Panc1 (cell line): ENCODE measurements around the gene VARS1. TPM values are rescaled to one million over a fixed set of nuclear protein-coding genes. Genes with fewer than 3 reads are reported as not detected.
A peak's percentile ranks its signal among the peaks of the same experiment; 100 is the strongest.
"Not testable (repeated sequence)": the region's sequence is repeated elsewhere in the genome, so short reads cannot be mapped to it uniquely, and the experiment has no call there.

Experiments
- ATAC-seq: fragments of 200-7000 bp; cut with Tn5 transposase; 2 replicates; pipeline ENCODE4 v1.9.1; 2020; ENCODE audit warnings: mild to moderate bottlenecking, moderate library complexity
- BruUV-seq: library from RNA; stranded (reverse); fragments of 400-500 nt; replicated peaks from 2 replicates; lab custom pipeline; 2021; lab: Mats Ljungman, UMichigan
- CTCF ChIA-PET: fragments of 300-600 bp; sonication (Branson Sonifier 250); formaldehyde crosslinking; loops from one replicate; lab custom pipeline; 2022; ENCODE audit warnings: antibody characterized with exemption; lab: Charles Lee
- POLR2A ChIA-PET: fragments of 300-600 bp; sonication (Branson Sonifier 250); formaldehyde crosslinking; loops from one replicate; lab custom pipeline; 2022; ENCODE audit warnings: antibody characterized with exemption; lab: Charles Lee
- DNase-seq: peaks from one replicate; pipeline ENCODE4 v3.0.0-alpha.2; 2010; ENCODE audit warnings: low read depth, low spot score
- H3K27ac ChIP-seq: 2 replicates; pipeline ENCODE4 v1.5.1; 2011; ENCODE audit warnings: mild to moderate bottlenecking, low read length, inconsistent platforms
- H3K27me3 ChIP-seq: fragments of 200-500 bp; sonication (Bioruptor generic); 2 replicates; pipeline ENCODE4 v1.6.0; 2014; ENCODE audit warnings: low read length, inconsistent platforms; ENCODE audit not compliant: control insufficient read depth, insufficient read depth
- H3K36me3 ChIP-seq: fragments of 200-500 bp; sonication (Bioruptor generic); 2 replicates; pipeline ENCODE4 v1.5.1; 2014; ENCODE audit warnings: inconsistent platforms, mild to moderate bottlenecking, low read length, moderate library complexity; ENCODE audit not compliant: control insufficient read depth, insufficient read depth
- H3K4me1 ChIP-seq: 2 replicates; pipeline ENCODE4 v1.5.1; 2011; ENCODE audit warnings: inconsistent platforms, mild to moderate bottlenecking, low read length, moderate library complexity; ENCODE audit not compliant: control insufficient read depth, insufficient read depth
- H3K4me3 ChIP-seq, 2 experiments: 2 replicates each; pipeline ENCODE4 v1.5.1; 2011 to 2012; ENCODE audit warnings: low read depth in 2 of 2, low read length in 2 of 2, mild to moderate bottlenecking in 2 of 2, inconsistent platforms in 1 of 2, moderate library complexity in 1 of 2
- H3K9me3 ChIP-seq: fragments of 200-500 bp; sonication (Bioruptor generic); 2 replicates; pipeline ENCODE4 v1.5.1; 2014; ENCODE audit warnings: low read depth, mild to moderate bottlenecking, inconsistent platforms, low read length, moderate library complexity; ENCODE audit not compliant: control insufficient read depth, insufficient read depth
- POLR2AphosphoS5 ChIP-seq: IDR thresholded peaks from 2 replicates; pipeline ENCODE4 v1.6.1; 2012; ENCODE audit warnings: mild to moderate bottlenecking, low read depth, low read length, moderate library complexity
- SIN3A ChIP-seq: IDR thresholded peaks from 2 replicates; pipeline ENCODE4 v1.6.1; 2012; ENCODE audit warnings: low read depth, mild to moderate bottlenecking, low read length, moderate library complexity, borderline replicate concordance; ENCODE audit not compliant: insufficient read depth
- TCF7L2 ChIP-seq: IDR thresholded peaks from 2 replicates; pipeline ENCODE4 v1.6.1; 2011; ENCODE audit warnings: mild to moderate bottlenecking, low read depth, low read length, inconsistent platforms
- in situ Hi-C: cut with HindIII; loops from 2 replicates; pipeline ENCODE4 v1.10.0; 2016; ENCODE audit warnings: low sequenced_read_pairs, low pct_unique_long_range_greater_than_20kb
- intact Hi-C: fragments of 100-400 bp; cut with micrococcal nuclease; formaldehyde crosslinking; loops from one replicate; pipeline ENCODE4 v1.10.0; 2022; ENCODE audit not compliant: unreplicated experiment
- total RNA-seq: library from RNA; stranded (reverse); gene quantifications from one replicate; pipeline ENCODE4 v1.2.1, GENCODE V29; 2021; ENCODE audit not compliant: unreplicated experiment
- TF ChIP-seq, protein P1 (sequence below): fragments of 450-650 bp; IDR thresholded peaks from 2 replicates; pipeline ENCODE4 v1.5.1; 2017; ENCODE audit warnings: mild to moderate bottlenecking
- TF ChIP-seq, protein P2 (sequence below), 2 experiments: IDR thresholded peaks; 2 replicates each; pipeline ENCODE4 v1.6.1; 2011 to 2012; ENCODE audit warnings: low read depth in 2 of 2, control low read depth in 1 of 2, low read length in 1 of 2, mild to moderate bottlenecking in 1 of 2, moderate library complexity in 1 of 2; ENCODE audit not compliant: insufficient read depth in 1 of 2

VARS1 gene
- total RNA-seq, 1 experiment from 2014 or later, result 229 TPM

DNA sequence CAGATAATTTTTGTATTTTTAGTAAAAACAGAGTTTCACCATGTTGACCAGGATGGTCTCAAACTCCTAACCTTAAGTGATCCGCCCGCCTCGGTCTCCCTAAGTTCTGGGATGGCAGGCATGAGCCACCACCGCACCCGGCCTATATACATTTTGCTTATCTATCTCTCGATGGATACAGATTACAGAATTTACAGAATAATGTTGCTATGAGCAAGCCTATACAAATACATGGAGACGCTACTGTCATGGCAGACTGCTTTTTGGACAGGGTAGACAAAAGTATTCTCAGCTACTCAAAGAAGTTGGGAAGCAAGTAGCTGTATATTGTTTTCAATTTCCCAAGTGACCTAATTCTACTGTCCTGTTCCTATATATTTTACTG is 17.9 kb upstream of the VARS1 start:
- POLR2A ChIA-PET, result no interaction called here

DNA sequence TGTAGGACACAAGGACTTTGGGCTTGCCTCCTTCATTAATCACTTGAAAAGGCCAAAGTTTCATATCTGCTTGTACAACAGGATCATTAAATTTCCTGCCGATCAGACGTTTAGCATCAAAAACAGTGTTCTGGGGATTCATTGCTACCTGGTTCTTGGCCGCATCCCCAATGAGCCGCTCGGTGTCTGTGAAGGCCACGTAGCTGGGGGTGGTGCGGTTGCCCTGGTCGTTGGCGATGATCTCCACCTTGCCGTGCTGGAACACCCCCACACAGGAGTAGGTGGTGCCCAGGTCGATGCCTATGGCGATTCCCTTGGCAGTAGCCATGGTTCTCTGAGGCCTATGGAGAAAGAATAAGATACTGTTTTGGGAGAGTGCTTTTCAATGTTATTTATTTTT is 16.1 kb upstream of the VARS1 start:
- DNase-seq, result no peak
- ChIA-PET CTCF (interaction anchor here (0.5 kb wide), 1 partner anchor 19 kb away, joined by 10 read pairs; no protein-coding TSS in a partner anchor), POLR2A (interaction anchor here (0.6 kb wide), 1 partner anchor 80 kb away, joined by 3 read pairs; no protein-coding TSS in a partner anchor)
- no peaks in the 10 kb centered on the region for H3K9me3 ChIP-seq
- BruUV-seq, result no TSS peak
- intact Hi-C loops, result no loop called here
- H3K4me3 ChIP-seq, result no peak overlapping the region
- in situ Hi-C loops, result no loop called here
- H3K27ac ChIP-seq, result no peak overlapping the region
- H3K4me1 ChIP-seq, result peaks cover 8% of the 10 kb centered on the region; the same call in 1 of the 2 replicates
- no peaks in the 10 kb centered on the region for H3K36me3 ChIP-seq
- no peaks in the 10 kb centered on the region for H3K27me3 ChIP-seq
- no peak for ATAC-seq
- TF ChIP-seq TCF7L2 (no peak), POLR2AphosphoS5 (no peak)
- TF ChIP-seq, protein P1, sequence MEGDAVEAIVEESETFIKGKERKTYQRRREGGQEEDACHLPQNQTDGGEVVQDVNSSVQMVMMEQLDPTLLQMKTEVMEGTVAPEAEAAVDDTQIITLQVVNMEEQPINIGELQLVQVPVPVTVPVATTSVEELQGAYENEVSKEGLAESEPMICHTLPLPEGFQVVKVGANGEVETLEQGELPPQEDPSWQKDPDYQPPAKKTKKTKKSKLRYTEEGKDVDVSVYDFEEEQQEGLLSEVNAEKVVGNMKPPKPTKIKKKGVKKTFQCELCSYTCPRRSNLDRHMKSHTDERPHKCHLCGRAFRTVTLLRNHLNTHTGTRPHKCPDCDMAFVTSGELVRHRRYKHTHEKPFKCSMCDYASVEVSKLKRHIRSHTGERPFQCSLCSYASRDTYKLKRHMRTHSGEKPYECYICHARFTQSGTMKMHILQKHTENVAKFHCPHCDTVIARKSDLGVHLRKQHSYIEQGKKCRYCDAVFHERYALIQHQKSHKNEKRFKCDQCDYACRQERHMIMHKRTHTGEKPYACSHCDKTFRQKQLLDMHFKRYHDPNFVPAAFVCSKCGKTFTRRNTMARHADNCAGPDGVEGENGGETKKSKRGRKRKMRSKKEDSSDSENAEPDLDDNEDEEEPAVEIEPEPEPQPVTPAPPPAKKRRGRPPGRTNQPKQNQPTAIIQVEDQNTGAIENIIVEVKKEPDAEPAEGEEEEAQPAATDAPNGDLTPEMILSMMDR, result no peak

More for the DNA sequence above, 17.9 kb upstream of the VARS1 start:
- ATAC-seq, result no peak
- no peaks in the 10 kb centered on the region for H3K27me3 ChIP-seq
- H3K36me3 ChIP-seq, result no peaks in the 10 kb centered on the region
- TF ChIP-seq, protein P2, sequence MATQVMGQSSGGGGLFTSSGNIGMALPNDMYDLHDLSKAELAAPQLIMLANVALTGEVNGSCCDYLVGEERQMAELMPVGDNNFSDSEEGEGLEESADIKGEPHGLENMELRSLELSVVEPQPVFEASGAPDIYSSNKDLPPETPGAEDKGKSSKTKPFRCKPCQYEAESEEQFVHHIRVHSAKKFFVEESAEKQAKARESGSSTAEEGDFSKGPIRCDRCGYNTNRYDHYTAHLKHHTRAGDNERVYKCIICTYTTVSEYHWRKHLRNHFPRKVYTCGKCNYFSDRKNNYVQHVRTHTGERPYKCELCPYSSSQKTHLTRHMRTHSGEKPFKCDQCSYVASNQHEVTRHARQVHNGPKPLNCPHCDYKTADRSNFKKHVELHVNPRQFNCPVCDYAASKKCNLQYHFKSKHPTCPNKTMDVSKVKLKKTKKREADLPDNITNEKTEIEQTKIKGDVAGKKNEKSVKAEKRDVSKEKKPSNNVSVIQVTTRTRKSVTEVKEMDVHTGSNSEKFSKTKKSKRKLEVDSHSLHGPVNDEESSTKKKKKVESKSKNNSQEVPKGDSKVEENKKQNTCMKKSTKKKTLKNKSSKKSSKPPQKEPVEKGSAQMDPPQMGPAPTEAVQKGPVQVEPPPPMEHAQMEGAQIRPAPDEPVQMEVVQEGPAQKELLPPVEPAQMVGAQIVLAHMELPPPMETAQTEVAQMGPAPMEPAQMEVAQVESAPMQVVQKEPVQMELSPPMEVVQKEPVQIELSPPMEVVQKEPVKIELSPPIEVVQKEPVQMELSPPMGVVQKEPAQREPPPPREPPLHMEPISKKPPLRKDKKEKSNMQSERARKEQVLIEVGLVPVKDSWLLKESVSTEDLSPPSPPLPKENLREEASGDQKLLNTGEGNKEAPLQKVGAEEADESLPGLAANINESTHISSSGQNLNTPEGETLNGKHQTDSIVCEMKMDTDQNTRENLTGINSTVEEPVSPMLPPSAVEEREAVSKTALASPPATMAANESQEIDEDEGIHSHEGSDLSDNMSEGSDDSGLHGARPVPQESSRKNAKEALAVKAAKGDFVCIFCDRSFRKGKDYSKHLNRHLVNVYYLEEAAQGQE (IDR thresholded peaks at IDR 0.05; ENCODE audit: insufficient read depth in 1 of 2, low read depth in 2 of 2, low read length in 1 of 2), result no peak
- TF ChIP-seq SIN3A (no peak), TCF7L2 (no peak), POLR2AphosphoS5 (no peak)
- TF ChIP-seq, protein P1, result no peak
- DNase-seq, result no peak
- in situ Hi-C loops (no loop called here), intact Hi-C loops (no loop called here)
- CTCF ChIA-PET, result no interaction called here
- peak overlapping the region; percentile 35 to 48; a peak in 3 of 4 replicates for H3K4me3 ChIP-seq
- H3K9me3 ChIP-seq, result no peaks in the 10 kb centered on the region
- peaks cover 5% of the 10 kb centered on the region; the same call in 1 of the 2 replicates for H3K4me1 ChIP-seq
- H3K27ac ChIP-seq, result peak overlapping the region; percentile 87
- BruUV-seq, result no TSS peak

DNA sequence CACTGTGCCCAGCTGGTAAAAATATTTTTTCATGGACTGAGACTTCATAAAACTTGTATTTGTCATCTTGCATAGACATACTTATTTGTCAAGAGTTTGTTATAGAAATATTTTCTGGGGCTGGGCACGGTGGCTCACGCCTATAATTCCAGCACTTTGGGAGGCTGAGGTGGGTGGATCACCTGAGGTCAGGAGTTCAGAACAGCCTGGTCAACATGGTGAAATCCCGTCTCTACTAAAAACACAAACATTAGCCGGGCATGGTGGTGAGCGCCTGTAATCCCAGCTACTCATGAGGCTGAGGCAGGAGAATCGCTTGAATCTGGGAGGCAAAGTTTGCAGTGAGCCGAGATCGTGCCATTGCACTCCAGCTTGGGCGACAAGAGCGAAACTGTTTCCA is 13.0 kb upstream of the VARS1 start:
- H3K4me1 ChIP-seq, H3K4me3 ChIP-seq, DNase-seq, H3K36me3 ChIP-seq, H3K27me3 ChIP-seq, in situ Hi-C loops, CTCF ChIA-PET, intact Hi-C loops, ATAC-seq, BruUV-seq, H3K9me3 ChIP-seq, H3K27ac ChIP-seq: not testable (repeated sequence)
- POLR2A ChIA-PET, result interaction anchor here (0.8 kb wide), 1 partner anchor 10 kb away, joined by 3 read pairs; no protein-coding TSS in a partner anchor
